Small intestine (tissue), 7 donors: ENCODE measurements around the gene SH2D3A. TPM values are rescaled to one million over a fixed set of nuclear protein-coding genes. Genes with fewer than 3 reads are reported as not detected.

Experiments used
- DNase-seq, 2 donors: peaks; one replicate each; pipeline versions ENCODE4 v3.0.0 to v3.0.0-alpha.2; 2013
- FAIRE-seq: peaks from 2 replicates; lab custom pipeline; 2012; peaks lifted over from hg19 to GRCh38; lab: Jason Lieb, UNC
- H3K27ac ChIP-seq, 3 donors: one replicate each; pipeline ENCODE4 v1.5.1; 2013; ENCODE audit warnings: low read length in 2 of 3, mild to moderate bottlenecking in 2 of 3, control low read depth in 1 of 3, inconsistent platforms in 1 of 3, low read depth in 1 of 3, moderate library complexity in 1 of 3
- H3K27me3 ChIP-seq, 3 donors: one replicate each; pipeline ENCODE4 v1.6.1; 2013; ENCODE audit warnings: low read length in 3 of 3, inconsistent platforms in 1 of 3; ENCODE audit not compliant: control insufficient read depth in 3 of 3, insufficient read depth in 3 of 3
- H3K36me3 ChIP-seq, 3 donors: one replicate each; pipeline ENCODE4 v1.6.1; 2013; ENCODE audit warnings: low read length in 3 of 3, inconsistent platforms in 1 of 3, low read depth in 1 of 3, mild to moderate bottlenecking in 1 of 3, moderate library complexity in 1 of 3; ENCODE audit not compliant: control insufficient read depth in 3 of 3, insufficient read depth in 2 of 3
- H3K4me1 ChIP-seq, 3 donors: one replicate each; pipeline ENCODE4 v1.6.1; 2013; ENCODE audit warnings: low read length in 2 of 3, inconsistent platforms in 1 of 3, low read depth in 1 of 3, mild to moderate bottlenecking in 1 of 3, moderate library complexity in 1 of 3; ENCODE audit not compliant: control insufficient read depth in 3 of 3, insufficient read depth in 2 of 3
- H3K4me3 ChIP-seq, 3 donors: one replicate each; pipeline ENCODE4 v1.5.1; 2013; ENCODE audit warnings: low read length in 3 of 3, control low read depth in 1 of 3, inconsistent platforms in 1 of 3, low read depth in 1 of 3, mild to moderate bottlenecking in 1 of 3, moderate library complexity in 1 of 3
- H3K9me3 ChIP-seq, 2 donors: one replicate each; pipeline ENCODE4 v1.6.1; 2013; ENCODE audit warnings: low read depth in 1 of 2, low read length in 1 of 2; ENCODE audit not compliant: control insufficient read depth in 2 of 2, insufficient read depth in 1 of 2
- WGBS, 3 donors: extraction: QIAGEN DNeasy Blood & Tissue Kit; methylation state at CpG; one replicate each; pipeline ENCODE4 v1.1.7; 2013; 5-methylcytosine and 5-hydroxymethylcytosine counted together
- polyA plus RNA-seq, 4 donors: library from polyadenylated mRNA; stranded (reverse) in 3 of 4; unstranded in 1 of 4; fragments of 200-250 nt in 3 of 4; fragments of 120-200 nt in 1 of 4; gene quantifications; one replicate each; pipeline versions ENCODE4 v1.2.1 to v1.2.3, GENCODE V29; 2013
- donor health status: healthy with polysubstance abuse.
- donor health status: control.
- donor health status: control.
- donor health status: Bipolar disorder and iron deficiency.
- donor health status: healthy.

SH2D3A gene
- polyA plus RNA-seq, 4 donors: 23.9 to 71.6 (median 42.1) TPM

GRCh38 chr19:6739883-6740588 lies 27.2 kb downstream of the SH2D3A start:
- Histone ChIP-seq H3K9me3 (no peaks in the 10 kb centered on the region), H3K27ac (peak overlapping the region; percentile 42 to 82 (median 76)), H3K4me3 (peak overlapping the region; percentile 65 to 88 (median 78)), H3K27me3 (no peaks in the 10 kb centered on the region), H3K36me3 (peaks cover 0 to 41% (median 2%) of the 10 kb centered on the region in 3 donors), H3K4me1 (peaks cover 0 to 40% (median 1%) of the 10 kb centered on the region in 3 donors)
- DNase-seq: peak; percentile 25 to 75
- 0 to 1% (median 0%) methylated on average over 30 to 34 of the region's 34 CpGs for WGBS, 3 donors
- no peak for FAIRE-seq

GRCh38 chr19:6739390-6739882 lies 27.8 kb downstream of the SH2D3A start, which contains the start of gene TRIP10:
TRIP10 (plus strand) TSS chr19:6739680; CDS start chr19:6739762, 82 bp downstream.
- no peak for FAIRE-seq

GRCh38 chr19:6738787-6739389 lies 28.3 kb downstream of the SH2D3A start:
- H3K27me3 ChIP-seq: no peaks in the 10 kb centered on the region
- H3K36me3 ChIP-seq: peaks cover 0 to 36% (median 2%) of the 10 kb centered on the region in 3 donors
- no peaks in the 10 kb centered on the region for H3K9me3 ChIP-seq
- peak overlapping the region in 2 of 3 donors; percentile 35 to 47 for H3K4me3 ChIP-seq
- peak overlapping the region; percentile 88 to 94 (median 91) for H3K27ac ChIP-seq
- 8 to 12% (median 12%) methylated on average over 24 of the region's 24 CpGs for WGBS, 3 donors
- FAIRE-seq (no peak), DNase-seq (no peak)
- peaks cover 0 to 29% (median 0%) of the 10 kb centered on the region in 3 donors for H3K4me1 ChIP-seq

More at GRCh38 chr19:6739390-6739882, 27.8 kb downstream of the SH2D3A start, which contains the start of gene TRIP10:
- Histone ChIP-seq H3K4me1 (peaks cover 0 to 35% (median 0%) of the 10 kb centered on the region in 3 donors), H3K36me3 (peaks cover 0 to 39% (median 2%) of the 10 kb centered on the region in 3 donors), H3K27ac (peak within 1 kb of the TSS; percentile 88 to 94 (median 91)), H3K4me3 (peak within 1 kb of the TSS; percentile 65 to 88 (median 78)), H3K9me3 (no peaks in the 10 kb centered on the region), H3K27me3 (no peaks in the 10 kb centered on the region)
- peak; percentile 84 to 89 for DNase-seq
- whole genome bisulfite sequencing, 3 donors: 0 to 1% (median 1%) methylated on average over 21 to 47 of the region's 47 CpGs

GRCh38 chr19:6737873-6738786 lies 29.1 kb downstream of the SH2D3A start:
- FAIRE-seq: no peak
- peaks cover 0 to 29% (median 0%) of the 10 kb centered on the region in 3 donors for H3K4me1 ChIP-seq

GRCh38 chr19:6737284-6737872 lies 29.9 kb downstream of the SH2D3A start, which contains the start of gene GPR108:
GPR108 (minus strand) TSS chr19:6737580; CDS start chr19:6737576, 4 bp downstream.
- peaks cover 0 to 29% (median 0%) of the 10 kb centered on the region in 3 donors for H3K4me1 ChIP-seq
- H3K4me3 ChIP-seq: peak within 1 kb of the TSS; percentile 72 to 89 (median 75)
- WGBS, 3 donors: 0 to 1% (median 1%) methylated on average over 48 to 55 of the region's 55 CpGs
- H3K27ac ChIP-seq: peak within 1 kb of the TSS; percentile 91 to 96 (median 92)
- no peaks in the 10 kb centered on the region for H3K9me3 ChIP-seq
- DNase-seq (peak; percentile 100), FAIRE-seq (peak; percentile 98)
- peaks cover 0 to 36% (median 0%) of the 10 kb centered on the region in 3 donors for H3K36me3 ChIP-seq
- no peaks in the 10 kb centered on the region for H3K27me3 ChIP-seq

More at GRCh38 chr19:6737873-6738786, 29.1 kb downstream of the SH2D3A start:
- Histone ChIP-seq H3K4me3 (peak overlapping the region in 1 of 3 donors; percentile 35), H3K27me3 (no peaks in the 10 kb centered on the region), H3K27ac (peak overlapping the region; percentile 88 to 94 (median 91)), H3K36me3 (peaks cover 0 to 36% (median 0%) of the 10 kb centered on the region in 3 donors), H3K9me3 (no peaks in the 10 kb centered on the region)
- 4 to 10% (median 10%) methylated on average over 13 of the region's 13 CpGs for WGBS, 3 donors
- DNase-seq: peak; percentile 90 to 91

- Histone ChIP-seq H3K9me3 (no peaks in the 10 kb centered on the region), H3K27me3 (no peaks in the 10 kb centered on the region), H3K4me1 (peaks cover 0 to 29% (median 0%) of the 10 kb centered on the region in 3 donors), H3K36me3 (peaks cover 0 to 36% (median 0%) of the 10 kb centered on the region in 3 donors), H3K4me3 (peak overlapping the region; percentile 72 to 89 (median 75)), H3K27ac (peak overlapping the region; percentile 88 to 96 (median 92))
- FAIRE-seq (no peak), DNase-seq (no peak)
- 0 to 1% (median 0%) methylated on average over 16 of the region's 16 CpGs for WGBS, 3 donors
These were observed 30.3 kb downstream of the SH2D3A start for GRCh38 chr19:6736917-6737283.

GRCh38 chr19:6736169-6736916 lies 30.9 kb downstream of the SH2D3A start:
- Histone ChIP-seq H3K4me3 (peak overlapping the region; percentile 72 to 89 (median 75)), H3K9me3 (no peaks in the 10 kb centered on the region), H3K27ac (peak overlapping the region; percentile 88 to 96 (median 92)), H3K4me1 (peaks cover 0 to 25% (median 0%) of the 10 kb centered on the region in 3 donors), H3K27me3 (no peaks in the 10 kb centered on the region), H3K36me3 (peaks cover 0 to 40% (median 0%) of the 10 kb centered on the region in 3 donors)
- no peak for FAIRE-seq
- WGBS, 3 donors: 14 to 21% (median 16%) methylated on average over 24 to 25 of the region's 25 CpGs
- DNase-seq: peak; percentile 84 to 90
